COR-L47 (cell line): Measurements from ENCODE around the gene GRAP.

Source experiments
- DNase-seq: peaks from one replicate; lab custom pipeline; 2025; lab: John Stamatoyannopoulos, UW

GRAP gene

GRCh38 chr17:19018600-19018950 is 28.2 kb downstream of the GRAP start:
- no peak for DNase-seq

GRCh38 chr17:19017804-19018599 is 28.8 kb downstream of the GRAP start:
- no peak for DNase-seq

- DNase-seq: no peak
These were observed 29.4 kb downstream of the GRAP start for GRCh38 chr17:19017401-19017800.

GRCh38 chr17:19016881-19017280 is 29.9 kb downstream of the GRAP start:
- DNase-seq: no peak

GRCh38 chr17:19016297-19016696 is 30.5 kb downstream of the GRAP start:
- no peak for DNase-seq

GRCh38 chr17:19015428-19015827 is 31.3 kb downstream of the GRAP start:
- DNase-seq: no peak

- DNase-seq: no peak
These were observed 32.0 kb downstream of the GRAP start for GRCh38 chr17:19014628-19015215.

GRCh38 chr17:19013806-19014627 is 32.7 kb downstream of the GRAP start:
- no peak for DNase-seq

GRCh38 chr17:19013226-19013625 is 33.5 kb downstream of the GRAP start:
- DNase-seq: no peak

GRCh38 chr17:19012171-19013080 is 34.3 kb downstream of the GRAP start:
- DNase-seq: no peak

- DNase-seq: no peak
These were observed 35.2 kb downstream of the GRAP start for GRCh38 chr17:19011581-19011980.

GRCh38 chr17:19010729-19011505 is 35.8 kb downstream of the GRAP start:
- no peak for DNase-seq

GRCh38 chr17:19009970-19010369 is 36.8 kb downstream of the GRAP start:
- no peak for DNase-seq

- DNase-seq: no peak
These were observed 40.1 kb downstream of the GRAP start for GRCh38 chr17:19006698-19007097.

- DNase-seq: no peak
These were observed 40.8 kb downstream of the GRAP start for GRCh38 chr17:19005789-19006430.

- DNase-seq: no peak
These were observed 41.5 kb downstream of the GRAP start for GRCh38 chr17:19005137-19005773.

GRCh38 chr17:19004421-19005136 is 42.2 kb downstream of the GRAP start, which contains the start of gene FAM83G:
Gene FAM83G (minus strand): TSS chr17:19004764. CDS start chr17:19004041, 723 bp downstream.
- DNase-seq: peak; percentile 18

GRCh38 chr17:19003543-19004420 is 43.0 kb downstream of the GRAP start:
- no peak for DNase-seq
